Upper lobe of left lung (tissue), 6 donors: ENCODE data around the gene RFTN1. TPM values are rescaled to one million over a fixed set of nuclear protein-coding genes. Genes with fewer than 3 reads are reported as not detected.

Experiments
- ATAC-seq, 2 donors: fragments of 200-7000 bp; cut with Tn5 transposase; one replicate each; pipeline ENCODE4 v1.9.1; 2022; ENCODE audit warnings: mild to moderate bottlenecking in 2 of 2, moderate library complexity in 2 of 2; ENCODE audit not compliant: low FRiP score in 2 of 2
- DNase-seq, 2 donors: peaks; one replicate each; pipeline ENCODE4 v3.0.0-alpha.2; 2019 to 2020
- H3K27ac ChIP-seq, 4 donors: fragments of 200-600 bp; sonication (generic); one replicate each; pipeline ENCODE4 v1.5.1; 2016 to 2019
- H3K27me3 ChIP-seq, 4 donors: fragments of 200-600 bp; sonication (generic); one replicate each; pipeline ENCODE4 v1.5.1; 2017 to 2019
- H3K36me3 ChIP-seq, 4 donors: fragments of 200-600 bp; sonication (generic); one replicate each; pipeline ENCODE4 v1.5.1; 2016 to 2019
- H3K4me1 ChIP-seq, 4 donors: fragments of 200-600 bp; sonication (generic); one replicate each; pipeline ENCODE4 v1.5.1; 2018 to 2019
- H3K4me3 ChIP-seq, 4 donors: fragments of 200-600 bp; sonication (generic); one replicate each; pipeline ENCODE4 v1.5.1; 2017 to 2019; ENCODE audit warnings: mild to moderate bottlenecking in 2 of 4, moderate library complexity in 1 of 4
- H3K9me3 ChIP-seq, 4 donors: fragments of 200-600 bp; sonication (generic); one replicate each; pipeline ENCODE4 v1.5.1; 2018 to 2019
- CTCF ChIP-seq, 6 experiments: fragments of 450-650 bp in 4 of 6; fragments of 200-600 bp in 2 of 6; sonication (generic) in 2 of 6; IDR thresholded peaks; one replicate each; pipeline ENCODE4 v1.5.1; 2016 to 2019; ENCODE audit warnings: antibody characterized with exemption in 6 of 6
- EP300 ChIP-seq, 4 donors: sonication (generic); formaldehyde crosslinking; IDR thresholded peaks; one replicate each; pipeline ENCODE4 v1.5.1; 2017; ENCODE audit warnings: antibody characterized with exemption in 4 of 4, control low read depth in 2 of 4
- POLR2A ChIP-seq, 4 donors: fragments of 450-650 bp; IDR thresholded peaks; one replicate each; pipeline ENCODE4 v1.5.1; 2016 to 2017; ENCODE audit warnings: antibody characterized with exemption in 4 of 4, mild to moderate bottlenecking in 2 of 4
- POLR2AphosphoS5 ChIP-seq, 2 donors: sonication (generic); formaldehyde crosslinking; IDR thresholded peaks; one replicate each; pipeline ENCODE4 v1.5.1; 2017; ENCODE audit warnings: antibody characterized with exemption in 2 of 2
- WGBS, 2 donors: methylation state at CpG; one replicate each; pipeline ENCODE4 v1.1.5; 2017 to 2018; 5-methylcytosine and 5-hydroxymethylcytosine counted together
- total RNA-seq, 6 donors: library from RNA; depleted of rRNA in 4 of 6; stranded (reverse); fragments of >200 nt in 4 of 6; gene quantifications; one replicate each; pipeline versions ENCODE4 v1.1.0 to v1.2.1, GENCODE V29; 2016 to 2021
- donor health status: DM: no; HTN: no; CAD: no; lungs with moderate emphysema.
- donor health status: DM: no; HTN: yes; CAD: no; lungs with severe emphysema.

Gene RFTN1
- total RNA-seq, 6 donors from 2014 or later, result 62.1 to 121 (median 76.1) TPM

- Histone ChIP-seq H3K4me3 (no peak overlapping the region), H3K27me3 (no peaks in the 10 kb centered on the region)
- WGBS, 2 donors, result 82 to 90% methylated on average over 3 of the region's 3 CpGs
Observed at GRCh38 chr3:16536996-16537395, 23.5 kb upstream of the RFTN1 start.

GRCh38 chr3:16536344-16536663 is 22.8 kb upstream of the RFTN1 start:
- DNase-seq (no peak), ATAC-seq (no peak)
- H3K27ac ChIP-seq, result no peak overlapping the region
- no peaks in the 10 kb centered on the region for H3K9me3 ChIP-seq
- H3K4me3 ChIP-seq, result peak overlapping the region in 1 of 4 donors; percentile 12
- no peaks in the 10 kb centered on the region for H3K36me3 ChIP-seq
- H3K4me1 ChIP-seq, result peaks cover 0 to 4% (median 0%) of the 10 kb centered on the region in 4 donors
- no peaks in the 10 kb centered on the region for H3K27me3 ChIP-seq
- 99 to 100% methylated on average over 4 of the region's 4 CpGs for WGBS, 2 donors
- TF ChIP-seq EP300 (IDR thresholded peaks at IDR 0.05) (no peak), CTCF (IDR thresholded peaks at IDR 0.05) (no peak), POLR2A (IDR thresholded peaks at IDR 0.05) (no peak), POLR2AphosphoS5 (IDR thresholded peaks at IDR 0.05) (no peak)

More at GRCh38 chr3:16536996-16537395, 23.5 kb upstream of the RFTN1 start:
- Histone ChIP-seq H3K36me3 (no peaks in the 10 kb centered on the region), H3K4me1 (peaks cover 0 to 4% (median 0%) of the 10 kb centered on the region in 4 donors), H3K9me3 (no peaks in the 10 kb centered on the region), H3K27ac (no peak overlapping the region)
- no peak for ATAC-seq
- no peak for TF ChIP-seq EP300 (IDR thresholded peaks at IDR 0.05)
- no peak for TF ChIP-seq CTCF (IDR thresholded peaks at IDR 0.05)
- TF ChIP-seq POLR2A (IDR thresholded peaks at IDR 0.05), result no peak
- no peak for TF ChIP-seq POLR2AphosphoS5 (IDR thresholded peaks at IDR 0.05)
- DNase-seq, result no peak

GRCh38 chr3:16534640-16535262 is 21.3 kb upstream of the RFTN1 start:
- Histone ChIP-seq H3K27ac (no peak overlapping the region), H3K27me3 (no peaks in the 10 kb centered on the region), H3K36me3 (no peaks in the 10 kb centered on the region), H3K4me3 (no peak overlapping the region), H3K9me3 (no peaks in the 10 kb centered on the region), H3K4me1 (no peaks in the 10 kb centered on the region)
- WGBS, 2 donors, result 76 to 77% methylated on average over 8 of the region's 8 CpGs
- no peak for TF ChIP-seq POLR2A (IDR thresholded peaks at IDR 0.05)
- no peak for TF ChIP-seq EP300 (IDR thresholded peaks at IDR 0.05)
- no peak for TF ChIP-seq POLR2AphosphoS5 (IDR thresholded peaks at IDR 0.05)
- no peak for TF ChIP-seq CTCF (IDR thresholded peaks at IDR 0.05)
- DNase-seq (no peak), ATAC-seq (no peak)

GRCh38 chr3:16533928-16534574 is 20.6 kb upstream of the RFTN1 start:
- WGBS, 2 donors, result 65 to 72% methylated on average over 5 of the region's 5 CpGs
- Histone ChIP-seq H3K27ac (no peak overlapping the region), H3K9me3 (no peaks in the 10 kb centered on the region), H3K4me1 (no peaks in the 10 kb centered on the region), H3K27me3 (no peaks in the 10 kb centered on the region), H3K4me3 (no peak overlapping the region), H3K36me3 (no peaks in the 10 kb centered on the region)
- DNase-seq (no peak), ATAC-seq (no peak)
- TF ChIP-seq POLR2AphosphoS5 (IDR thresholded peaks at IDR 0.05) (no peak), CTCF (IDR thresholded peaks at IDR 0.05) (no peak), POLR2A (IDR thresholded peaks at IDR 0.05) (no peak), EP300 (IDR thresholded peaks at IDR 0.05) (no peak)

- no peaks in the 10 kb centered on the region for H3K4me1 ChIP-seq
- H3K27ac ChIP-seq, result no peak overlapping the region
- WGBS, 2 donors, result 50 to 76% methylated on average over 1 of the region's 1 CpG
- TF ChIP-seq POLR2AphosphoS5 (IDR thresholded peaks at IDR 0.05) (no peak), EP300 (IDR thresholded peaks at IDR 0.05) (no peak), CTCF (IDR thresholded peaks at IDR 0.05) (no peak), POLR2A (IDR thresholded peaks at IDR 0.05) (no peak)
- peaks cover 0 to 5% (median under 1%) of the 10 kb centered on the region in 4 donors for H3K9me3 ChIP-seq
- ATAC-seq (no peak), DNase-seq (no peak)
- no peaks in the 10 kb centered on the region for H3K27me3 ChIP-seq
- H3K36me3 ChIP-seq, result no peaks in the 10 kb centered on the region
- H3K4me3 ChIP-seq, result no peak overlapping the region
Observed at GRCh38 chr3:16529264-16529663, 15.8 kb upstream of the RFTN1 start.
